Fibroblast of lung (primary cell): Measurements from ENCODE around the gene CCDC158. TPM values are rescaled to one million over a fixed set of nuclear protein-coding genes. Genes with fewer than 3 reads are reported as not detected.
"Not testable (repeated sequence)": the region's sequence is repeated elsewhere in the genome, so short reads cannot be mapped to it uniquely, and the experiment has no call there.

Experiments
- DNase-seq, 2 donors: peaks; one replicate each; pipeline versions ENCODE4 v3.0.0 to v3.0.0-alpha.2; 2010; ENCODE audit warnings: low read depth in 2 of 2
- H2AFZ ChIP-seq: 2 replicates; pipeline ENCODE4 v1.5.1; 2012; ENCODE audit warnings: low read length, control low read depth, inconsistent platforms
- H3K27ac ChIP-seq: 2 replicates; pipeline ENCODE4 v1.5.1; 2011; ENCODE audit warnings: low read length, control low read depth; ENCODE audit not compliant: insufficient read depth
- H3K27me3 ChIP-seq: 2 replicates; pipeline ENCODE4 v1.5.1; 2011; ENCODE audit warnings: mild to moderate bottlenecking, low read length; ENCODE audit not compliant: control insufficient read depth, insufficient read depth
- H3K36me3 ChIP-seq: 2 replicates; pipeline ENCODE4 v1.5.1; 2011; ENCODE audit warnings: low read length; ENCODE audit not compliant: control insufficient read depth, insufficient read depth
- H3K4me1 ChIP-seq: 2 replicates; pipeline ENCODE4 v1.5.1; 2011; ENCODE audit warnings: low read length; ENCODE audit not compliant: control insufficient read depth, insufficient read depth; ENCODE audit errors: extremely low read depth
- H3K4me2 ChIP-seq: 2 replicates; pipeline ENCODE4 v1.5.1; 2011; ENCODE audit warnings: low read length, control low read depth; ENCODE audit not compliant: insufficient read depth; ENCODE audit errors: extremely low read depth
- H3K4me3 ChIP-seq, 4 experiments: fragments of 200-600 bp in 1 of 4; sonication (generic) in 1 of 4; replicated peaks in 1 of 4; 2 replicates each; pipeline ENCODE4 v1.5.1; 2011 to 2016; ENCODE audit warnings: low read length in 4 of 4, low read depth in 3 of 4, mild to moderate bottlenecking in 3 of 4, control low read depth in 2 of 4, inconsistent platforms in 1 of 4, mixed read lengths in 1 of 4; ENCODE audit not compliant: insufficient read depth in 1 of 4; ENCODE audit errors: control extremely low read depth in 1 of 4
- H3K79me2 ChIP-seq: 2 replicates; pipeline ENCODE4 v1.5.1; 2012; ENCODE audit warnings: mild to moderate bottlenecking, low read length, inconsistent platforms; ENCODE audit not compliant: control insufficient read depth, insufficient read depth
- H3K9ac ChIP-seq: 2 replicates; pipeline ENCODE4 v1.5.1; 2011; ENCODE audit warnings: mild to moderate bottlenecking, low read length, control low read depth; ENCODE audit not compliant: insufficient read depth
- H3K9me3 ChIP-seq: 2 replicates; pipeline ENCODE4 v1.5.1; 2012; ENCODE audit warnings: low read depth, low read length; ENCODE audit not compliant: control insufficient read depth, insufficient read depth
- H4K20me1 ChIP-seq: 2 replicates; pipeline ENCODE4 v1.5.1; 2011; ENCODE audit warnings: low read length; ENCODE audit not compliant: control insufficient read depth, insufficient read depth; ENCODE audit errors: extremely low read depth
- CTCF ChIP-seq, 2 donors: IDR thresholded peaks in 1 of 2; conservative IDR thresholded peaks in 1 of 2; 1 replicate in 1 of 2; 2 replicates in 1 of 2; pipeline ENCODE4 v1.5.1; 2011 to 2012; ENCODE audit warnings: low read length in 2 of 2, control low read depth in 1 of 2, inconsistent platforms in 1 of 2, low read depth in 1 of 2, mild to moderate bottlenecking in 1 of 2
- EZH2 ChIP-seq: IDR thresholded peaks from 2 replicates; pipeline ENCODE4 v1.5.1; 2012; ENCODE audit warnings: low read length, control low read depth, mild to moderate bottlenecking; ENCODE audit errors: missing control alignments
- polyA plus RNA-seq, 2 donors: library from polyadenylated mRNA; depleted of rRNA in 1 of 2; stranded (reverse) in 1 of 2; unstranded in 1 of 2; fragments of >200 nt; gene quantifications; 2 replicates each; pipeline ENCODE4 v1.2.1, GENCODE V29; 2011 to 2012; ENCODE audit warnings: missing spikeins in 1 of 2
- total RNA-seq: library from RNA; depleted of rRNA; stranded (reverse); fragments of >200 nt; gene quantifications from 2 replicates; pipeline ENCODE4 v1.2.1, GENCODE V29; 2014

The CCDC158 gene
- total and polyA plus RNA-seq, 2 donors (not counting 1 experiment from before 2014, with no cell fraction given) = 0.15 to 1.5 TPM

GRCh38 chr4:76430519-76431388, 9.8 kb upstream of the CCDC158 start:
- peaks cover under 1% of the 10 kb centered on the region for H3K4me1 ChIP-seq
- no peaks in the 10 kb centered on the region for H3K27me3 ChIP-seq
- peak overlapping the region; percentile 40 for H2AFZ ChIP-seq
- DNase-seq = peak; percentile 50 to 77
- no peaks in the 10 kb centered on the region for H4K20me1 ChIP-seq
- TF ChIP-seq EZH2 = no peak
- TF ChIP-seq CTCF (conservative IDR thresholded peaks at IDR 0.05 in 1 of 2, IDR thresholded peaks at IDR 0.05 in 1 of 2; ENCODE audit: low read depth in 1 of 2, low read length in 2 of 2) = peak; percentile 42 to 59
- H3K4me3 ChIP-seq = no peak overlapping the region
- H3K36me3 ChIP-seq = no peaks in the 10 kb centered on the region
- no peak overlapping the region for H3K4me2 ChIP-seq
- no peaks in the 10 kb centered on the region for H3K9me3 ChIP-seq
- H3K27ac ChIP-seq = no peak overlapping the region
- no peaks in the 10 kb centered on the region for H3K79me2 ChIP-seq
- H3K9ac ChIP-seq = no peak overlapping the region

GRCh38 chr4:76429636-76430035, 8.7 kb upstream of the CCDC158 start:
- TF ChIP-seq EZH2 (no peak), CTCF (conservative IDR thresholded peaks at IDR 0.05 in 1 of 2, IDR thresholded peaks at IDR 0.05 in 1 of 2; ENCODE audit: low read depth in 1 of 2, low read length in 2 of 2) (no peak)
- no peak overlapping the region for H3K9ac ChIP-seq
- H3K9me3 ChIP-seq = no peaks in the 10 kb centered on the region
- H3K4me1 ChIP-seq = no peaks in the 10 kb centered on the region
- H2AFZ ChIP-seq = peak overlapping the region; percentile 33
- H3K4me3 ChIP-seq = no peak overlapping the region
- no peaks in the 10 kb centered on the region for H3K36me3 ChIP-seq
- no peak overlapping the region for H3K27ac ChIP-seq
- no peaks in the 10 kb centered on the region for H3K79me2 ChIP-seq
- DNase-seq = no peak
- H3K27me3 ChIP-seq = no peaks in the 10 kb centered on the region
- no peak overlapping the region for H3K4me2 ChIP-seq
- H4K20me1 ChIP-seq = no peaks in the 10 kb centered on the region

GRCh38 chr4:76426272-76426671, 5.3 kb upstream of the CCDC158 start:
- no peak overlapping the region for H3K4me3 ChIP-seq
- H3K27me3 ChIP-seq = no peaks in the 10 kb centered on the region
- no peak for DNase-seq
- no peak overlapping the region for H2AFZ ChIP-seq
- H3K36me3 ChIP-seq = no peaks in the 10 kb centered on the region
- no peaks in the 10 kb centered on the region for H3K9me3 ChIP-seq
- no peak overlapping the region for H3K27ac ChIP-seq
- H4K20me1 ChIP-seq = no peaks in the 10 kb centered on the region
- H3K4me1 ChIP-seq = no peaks in the 10 kb centered on the region
- H3K9ac ChIP-seq = no peak overlapping the region
- TF ChIP-seq CTCF (conservative IDR thresholded peaks at IDR 0.05 in 1 of 2, IDR thresholded peaks at IDR 0.05 in 1 of 2; ENCODE audit: low read depth in 1 of 2, low read length in 2 of 2) (peak in 1 of 2 donors; percentile 22), EZH2 (no peak)
- H3K79me2 ChIP-seq = no peaks in the 10 kb centered on the region
- no peak overlapping the region for H3K4me2 ChIP-seq

GRCh38 chr4:76423159-76423558, 2.2 kb upstream of the CCDC158 start:
- not testable (repeated sequence) for DNase-seq, H2AFZ ChIP-seq, H3K27me3 ChIP-seq, H3K4me1 ChIP-seq, H3K9me3 ChIP-seq, H3K4me2 ChIP-seq, H3K9ac ChIP-seq, H3K79me2 ChIP-seq, H4K20me1 ChIP-seq, H3K4me3 ChIP-seq, H3K27ac ChIP-seq, H3K36me3 ChIP-seq
